LHCN-M2 (cell line): ENCODE results near the gene MPRIP. TPM values are rescaled to one million over a fixed set of nuclear protein-coding genes. Genes with fewer than 3 reads are reported as not detected.
A peak's percentile ranks its signal among the peaks of the same experiment; 100 is the strongest.

Experiments
- DNase-seq: peaks from one replicate; pipeline ENCODE4 v3.0.0-alpha.2; 2012; ENCODE audit warnings: low read depth
- total RNA-seq: library from RNA; depleted of rRNA; stranded (reverse); fragments of >200 nt; gene quantifications from 2 replicates; pipeline ENCODE4 v1.2.3, GENCODE V29; 2014

MPRIP gene
- total RNA-seq, 1 experiment from 2014 or later, result 198 TPM

- no peak for DNase-seq
Measured at GRCh38 chr17:17108451-17109049, 66.3 kb downstream of the MPRIP start.

- DNase-seq, result no peak
Measured at GRCh38 chr17:17109256-17109655, 67.0 kb downstream of the MPRIP start.

GRCh38 chr17:17109907-17110306 is 67.7 kb downstream of the MPRIP start:
- no peak for DNase-seq

GRCh38 chr17:17110520-17110919 is 68.3 kb downstream of the MPRIP start:
- DNase-seq, result no peak

- peak; percentile 22 for DNase-seq
Measured at GRCh38 chr17:17111401-17112393, 69.4 kb downstream of the MPRIP start.

GRCh38 chr17:17112628-17113200 is 70.5 kb downstream of the MPRIP start:
- no peak for DNase-seq

- peak; percentile 17 for DNase-seq
Measured at GRCh38 chr17:17114592-17115225, 72.5 kb downstream of the MPRIP start.

GRCh38 chr17:17115620-17116019 is 73.4 kb downstream of the MPRIP start:
- no peak for DNase-seq

GRCh38 chr17:17116406-17116805 is 74.1 kb downstream of the MPRIP start:
- DNase-seq, result no peak

GRCh38 chr17:17117923-17118322 is 75.7 kb downstream of the MPRIP start:
- no peak for DNase-seq

- DNase-seq, result no peak
Measured at GRCh38 chr17:17118399-17118798, 76.1 kb downstream of the MPRIP start.

GRCh38 chr17:17119106-17119505 is 76.8 kb downstream of the MPRIP start:
- no peak for DNase-seq

GRCh38 chr17:17119533-17119932 is 77.3 kb downstream of the MPRIP start:
- DNase-seq, result peak; percentile 62

GRCh38 chr17:17120294-17120693 is 78.0 kb downstream of the MPRIP start:
- no peak for DNase-seq

- DNase-seq, result no peak
Measured at GRCh38 chr17:17120701-17121100, 78.4 kb downstream of the MPRIP start.

GRCh38 chr17:17121162-17121561 is 78.9 kb downstream of the MPRIP start:
- no peak for DNase-seq

GRCh38 chr17:17122781-17123483 is 80.7 kb downstream of the MPRIP start:
- DNase-seq, result no peak

GRCh38 chr17:17124341-17124740 is 82.1 kb downstream of the MPRIP start:
- no peak for DNase-seq

GRCh38 chr17:17125136-17126084 is 83.2 kb downstream of the MPRIP start:
- DNase-seq, result peak; percentile 78
